K562 (cell line): Measurements from ENCODE around the gene DAP. TPM values are rescaled to one million over a fixed set of nuclear protein-coding genes. Genes with fewer than 3 reads are reported as not detected.

ENCODE experiments used
- BHLHE40 ChIP-seq: IDR thresholded peaks from 2 replicates; pipeline ENCODE4 v1.6.1; 2011; ENCODE audit warnings: low read length, improper control_type of control experiment
- BRD9 ChIP-seq: fragments of 450-650 bp; IDR thresholded peaks from 2 replicates; pipeline ENCODE4 v1.6.1; 2018; ENCODE audit warnings: low read depth; ENCODE audit not compliant: partially characterized antibody
- GABPA ChIP-seq: fragments of 200-800 bp; sonication (Bioruptor generic); conservative IDR thresholded peaks from 2 replicates; pipeline ENCODE4 v1.6.1; 2016; ENCODE audit warnings: low read depth, missing genetic modification characterization, missing compliant biosample characterization
- KDM5B ChIP-seq: fragments of 200-600 bp; sonication (generic); IDR thresholded peaks from 2 replicates; pipeline ENCODE4 v1.6.1; 2012; ENCODE audit warnings: low read depth, mild to moderate bottlenecking, moderate library complexity, low read length, control low read depth, inconsistent platforms; ENCODE audit not compliant: insufficient replicate concordance
- KLF16 ChIP-seq: IDR thresholded peaks from 2 replicates; pipeline ENCODE4 v1.6.1; 2016; ENCODE audit warnings: antibody characterized with exemption
- LCOR ChIP-seq: sonication (generic); formaldehyde crosslinking; IDR thresholded peaks from 2 replicates; pipeline ENCODE4 v1.8.0; 2022; ENCODE audit warnings: mild to moderate bottlenecking, missing genetic modification reagents
- REST ChIP-seq, 2 experiments: fragments of 450-650 bp; formaldehyde crosslinking in 1 of 2; IDR thresholded peaks; 2 replicates each; pipeline versions ENCODE4 v1.4.0 to v1.6.1; 2014 to 2020; ENCODE audit warnings: mild to moderate bottlenecking in 2 of 2, borderline replicate concordance in 1 of 2, low read depth in 1 of 2
- SMARCE1 ChIP-seq: fragments of 450-650 bp; IDR thresholded peaks from 2 replicates; pipeline ENCODE4 v1.7.1; 2016; ENCODE audit warnings: mild to moderate bottlenecking
- SMC3 ChIP-seq: conservative IDR thresholded peaks from 2 replicates; pipeline ENCODE4 v1.6.1; 2011; ENCODE audit warnings: low read depth, low read length, improper control_type of control experiment; ENCODE audit not compliant: insufficient read depth
- ZKSCAN1 ChIP-seq: fragments of 150-350 bp; IDR thresholded peaks from 2 replicates; pipeline ENCODE4 v1.6.1; 2016; ENCODE audit warnings: low read depth, low read length
- ZNF347 ChIP-seq: fragments of 450-650 bp; formaldehyde crosslinking; IDR thresholded peaks from 2 replicates; pipeline ENCODE4 v1.4.0; 2020; ENCODE audit warnings: low read depth, mild to moderate bottlenecking, moderate library complexity
- polyA plus RNA-seq, 8 experiments: library from polyadenylated mRNA; depleted of rRNA in 4 of 8; stranded (reverse) in 5 of 8; unstranded in 3 of 8; fragments of >200 nt; fragmentation: Nextera tagmentation in 2 of 8; fragmentation: Illumina TruSeq in 1 of 8; extraction: Ambion mirVana in 2 of 8; extraction: Trizol in 1 of 8; gene quantifications; 2 replicates each; pipeline versions ENCODE4 v1.2.1 to v1.2.3, GENCODE V29; 2011 to 2014; ENCODE audit warnings: inconsistent platforms in 1 of 8, missing spikeins in 1 of 8
- total RNA-seq, 7 experiments: library from RNA; depleted of rRNA in 6 of 7; stranded (reverse); fragments of >200 nt in 6 of 7; fragmentation: Illumina TruSeq in 2 of 7; extraction: Trizol in 2 of 7; gene quantifications; 2 replicates each; pipeline versions ENCODE4 v1.2.1 to v1.2.3, GENCODE V29; 2011 to 2021; ENCODE audit warnings: low replicate concordance in 1 of 7
- TF ChIP-seq, protein P1 (sequence below): sonication (generic); formaldehyde crosslinking; IDR thresholded peaks from 2 replicates; pipeline ENCODE4 v1.8.0; 2022; ENCODE audit warnings: missing genetic modification reagents, mild to moderate bottlenecking, moderate library complexity, borderline replicate concordance
- TF ChIP-seq, protein P2 (sequence below): IDR thresholded peaks from 2 replicates; pipeline ENCODE4 v1.6.1; 2014; ENCODE audit warnings: antibody characterized with exemption
- TF ChIP-seq, protein P3 (sequence below): fragments of 450-650 bp; IDR thresholded peaks from 2 replicates; pipeline ENCODE4 v1.6.1; 2016; ENCODE audit warnings: borderline replicate concordance

DAP gene
- total and polyA plus RNA-seq, 9 of the 15 experiments (the other 6 are each of a cell fraction or from before 2014, with no cell fraction given), result 14.1 to 151 (median 34.5) TPM

- TF ChIP-seq, protein P1, sequence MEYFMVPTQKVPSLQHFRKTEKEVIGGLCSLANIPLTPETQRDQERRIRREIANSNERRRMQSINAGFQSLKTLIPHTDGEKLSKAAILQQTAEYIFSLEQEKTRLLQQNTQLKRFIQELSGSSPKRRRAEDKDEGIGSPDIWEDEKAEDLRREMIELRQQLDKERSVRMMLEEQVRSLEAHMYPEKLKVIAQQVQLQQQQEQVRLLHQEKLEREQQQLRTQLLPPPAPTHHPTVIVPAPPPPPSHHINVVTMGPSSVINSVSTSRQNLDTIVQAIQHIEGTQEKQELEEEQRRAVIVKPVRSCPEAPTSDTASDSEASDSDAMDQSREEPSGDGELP, result peak; percentile 92
- TF ChIP-seq KLF16, result peak; percentile 63; the same call in 1 of the 2 replicates
- TF ChIP-seq BRD9, result no peak
- TF ChIP-seq KDM5B, result no peak
- 0 out of 2 replicates have a peak, but pooled peaks have one; percentile 39 for TF ChIP-seq LCOR
- TF ChIP-seq ZKSCAN1, result peak; percentile 53; the same call in 1 of the 2 replicates
- peak; percentile 60 for TF ChIP-seq SMC3
- peak; percentile 72 for TF ChIP-seq SMARCE1
- peak; percentile 4; the same call in 1 of the 2 replicates for TF ChIP-seq BHLHE40
- TF ChIP-seq REST (IDR thresholded peaks at IDR 0.05; ENCODE audit: borderline replicate concordance), result peak; percentile 47; the same call in 1 of the 2 replicates
- TF ChIP-seq REST (CRISPR knock-in tag; IDR thresholded peaks at IDR 0.05; ENCODE audit: low read depth), result no peak
- TF ChIP-seq, protein P2, sequence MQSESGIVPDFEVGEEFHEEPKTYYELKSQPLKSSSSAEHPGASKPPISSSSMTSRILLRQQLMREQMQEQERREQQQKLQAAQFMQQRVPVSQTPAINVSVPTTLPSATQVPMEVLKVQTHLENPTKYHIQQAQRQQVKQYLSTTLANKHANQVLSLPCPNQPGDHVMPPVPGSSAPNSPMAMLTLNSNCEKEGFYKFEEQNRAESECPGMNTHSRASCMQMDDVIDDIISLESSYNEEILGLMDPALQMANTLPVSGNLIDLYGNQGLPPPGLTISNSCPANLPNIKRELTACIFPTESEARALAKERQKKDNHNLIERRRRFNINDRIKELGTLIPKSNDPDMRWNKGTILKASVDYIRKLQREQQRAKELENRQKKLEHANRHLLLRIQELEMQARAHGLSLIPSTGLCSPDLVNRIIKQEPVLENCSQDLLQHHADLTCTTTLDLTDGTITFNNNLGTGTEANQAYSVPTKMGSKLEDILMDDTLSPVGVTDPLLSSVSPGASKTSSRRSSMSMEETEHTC, result peak; percentile 15; the same call in 1 of the 2 replicates
- TF ChIP-seq ZNF347 (CRISPR knock-in tag), result no peak
- TF ChIP-seq, protein P3, sequence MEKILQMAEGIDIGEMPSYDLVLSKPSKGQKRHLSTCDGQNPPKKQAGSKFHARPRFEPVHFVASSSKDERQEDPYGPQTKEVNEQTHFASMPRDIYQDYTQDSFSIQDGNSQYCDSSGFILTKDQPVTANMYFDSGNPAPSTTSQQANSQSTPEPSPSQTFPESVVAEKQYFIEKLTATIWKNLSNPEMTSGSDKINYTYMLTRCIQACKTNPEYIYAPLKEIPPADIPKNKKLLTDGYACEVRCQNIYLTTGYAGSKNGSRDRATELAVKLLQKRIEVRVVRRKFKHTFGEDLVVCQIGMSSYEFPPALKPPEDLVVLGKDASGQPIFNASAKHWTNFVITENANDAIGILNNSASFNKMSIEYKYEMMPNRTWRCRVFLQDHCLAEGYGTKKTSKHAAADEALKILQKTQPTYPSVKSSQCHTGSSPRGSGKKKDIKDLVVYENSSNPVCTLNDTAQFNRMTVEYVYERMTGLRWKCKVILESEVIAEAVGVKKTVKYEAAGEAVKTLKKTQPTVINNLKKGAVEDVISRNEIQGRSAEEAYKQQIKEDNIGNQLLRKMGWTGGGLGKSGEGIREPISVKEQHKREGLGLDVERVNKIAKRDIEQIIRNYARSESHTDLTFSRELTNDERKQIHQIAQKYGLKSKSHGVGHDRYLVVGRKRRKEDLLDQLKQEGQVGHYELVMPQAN, result 0 out of 2 replicates have a peak, but pooled peaks have one; percentile 35
- no peak for TF ChIP-seq GABPA (tag)
Observed at GRCh38 chr5:10724781-10725507, 36.1 kb downstream of the DAP start (continued).
